ENCODE measurements around the gene PLEKHG1.

DNA sequence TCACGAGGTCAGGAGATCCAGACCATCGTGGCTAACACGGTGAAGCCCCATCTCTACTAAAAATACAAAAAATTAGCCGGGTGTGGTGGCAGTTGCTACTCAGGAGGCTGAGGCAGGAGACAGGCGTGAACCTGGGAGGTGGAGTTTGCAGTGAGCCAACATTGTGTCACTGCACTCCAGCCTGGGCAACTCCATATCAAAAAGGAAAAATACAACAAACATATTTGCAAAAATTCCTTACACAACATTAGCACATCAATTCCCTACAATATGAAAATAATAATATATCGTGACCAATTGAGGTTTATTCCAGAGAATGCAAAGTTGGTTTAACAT, 38.8 kb upstream of the PLEKHG1 start:
- TF ChIP-seq, protein P1, sequence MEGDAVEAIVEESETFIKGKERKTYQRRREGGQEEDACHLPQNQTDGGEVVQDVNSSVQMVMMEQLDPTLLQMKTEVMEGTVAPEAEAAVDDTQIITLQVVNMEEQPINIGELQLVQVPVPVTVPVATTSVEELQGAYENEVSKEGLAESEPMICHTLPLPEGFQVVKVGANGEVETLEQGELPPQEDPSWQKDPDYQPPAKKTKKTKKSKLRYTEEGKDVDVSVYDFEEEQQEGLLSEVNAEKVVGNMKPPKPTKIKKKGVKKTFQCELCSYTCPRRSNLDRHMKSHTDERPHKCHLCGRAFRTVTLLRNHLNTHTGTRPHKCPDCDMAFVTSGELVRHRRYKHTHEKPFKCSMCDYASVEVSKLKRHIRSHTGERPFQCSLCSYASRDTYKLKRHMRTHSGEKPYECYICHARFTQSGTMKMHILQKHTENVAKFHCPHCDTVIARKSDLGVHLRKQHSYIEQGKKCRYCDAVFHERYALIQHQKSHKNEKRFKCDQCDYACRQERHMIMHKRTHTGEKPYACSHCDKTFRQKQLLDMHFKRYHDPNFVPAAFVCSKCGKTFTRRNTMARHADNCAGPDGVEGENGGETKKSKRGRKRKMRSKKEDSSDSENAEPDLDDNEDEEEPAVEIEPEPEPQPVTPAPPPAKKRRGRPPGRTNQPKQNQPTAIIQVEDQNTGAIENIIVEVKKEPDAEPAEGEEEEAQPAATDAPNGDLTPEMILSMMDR (IDR thresholded peaks at IDR 0.05; ENCODE audit: low read depth, low read length, poor library complexity, severe bottlenecking), result no peak
- no peak for TF ChIP-seq EZH2phosphoT487 (IDR thresholded peaks at IDR 0.05; ENCODE audit: borderline replicate concordance, low read length)
